HEK293T (cell line): Measurements from ENCODE around the gene RBBP4.
"Not testable (repeated sequence)": the region's sequence is repeated elsewhere in the genome, so short reads cannot be mapped to it uniquely, and the experiment has no call there.

Experiments used
- CTCF ChIA-PET: fragments of 350-600 bp; formaldehyde crosslinking; extraction: SDS; loops from one replicate; lab custom pipeline; 2021; ENCODE audit warnings: antibody characterized with exemption, inconsistent platforms; lab: Yijun Ruan, JAX
- POLR2A ChIA-PET: fragments of 350-600 bp; formaldehyde crosslinking; extraction: SDS; loops from one replicate; lab custom pipeline; 2020; ENCODE audit warnings: antibody characterized with exemption, inconsistent platforms; lab: Yijun Ruan, JAX
- DNase-seq: peaks from one replicate; pipeline ENCODE4 v3.0.0; 2012; ENCODE audit warnings: mixed read lengths; ENCODE audit errors: extremely low spot score
- ARNT ChIP-seq: fragments of 450-650 bp; IDR thresholded peaks from 2 replicates; pipeline ENCODE4 v1.6.1; 2017; ENCODE audit warnings: mild to moderate bottlenecking
- BHLHE40 ChIP-seq: fragments of 450-650 bp; IDR thresholded peaks from 2 replicates; pipeline ENCODE4 v1.6.1; 2016; ENCODE audit warnings: mild to moderate bottlenecking, moderate library complexity, borderline replicate concordance
- CTBP1 ChIP-seq: fragments of 450-650 bp; IDR thresholded peaks from 2 replicates; pipeline ENCODE4 v1.6.1; 2016; ENCODE audit warnings: borderline replicate concordance
- ELF4 ChIP-seq: fragments of 450-650 bp; IDR thresholded peaks from 2 replicates; pipeline ENCODE4 v1.6.1; 2017; ENCODE audit warnings: antibody characterized with exemption
- FOXA1 ChIP-seq: fragments of 450-650 bp; IDR thresholded peaks from 2 replicates; pipeline ENCODE4 v1.6.1; 2016; ENCODE audit warnings: mild to moderate bottlenecking
- FOXK2 ChIP-seq: fragments of 450-650 bp; IDR thresholded peaks from 2 replicates; pipeline ENCODE4 v1.6.1; 2016; ENCODE audit warnings: mild to moderate bottlenecking
- FOXM1 ChIP-seq: fragments of 450-650 bp; IDR thresholded peaks from 2 replicates; pipeline ENCODE4 v1.6.1; 2017; ENCODE audit warnings: mild to moderate bottlenecking, borderline replicate concordance
- HDGF ChIP-seq: fragments of 450-650 bp; IDR thresholded peaks from 2 replicates; pipeline ENCODE4 v1.6.1; 2017; ENCODE audit warnings: antibody characterized with exemption, borderline replicate concordance
- L3MBTL2 ChIP-seq: fragments of 450-650 bp; conservative IDR thresholded peaks from 2 replicates; pipeline ENCODE4 v1.6.1; 2016; ENCODE audit warnings: mild to moderate bottlenecking
- LEF1 ChIP-seq: fragments of 450-650 bp; IDR thresholded peaks from 2 replicates; pipeline ENCODE4 v1.6.1; 2017; ENCODE audit warnings: mild to moderate bottlenecking, borderline replicate concordance
- NFRKB ChIP-seq: fragments of 450-650 bp; IDR thresholded peaks from 2 replicates; pipeline ENCODE4 v1.6.1; 2016; ENCODE audit warnings: mild to moderate bottlenecking, moderate library complexity
- SP1 ChIP-seq: fragments of 450-650 bp; IDR thresholded peaks from 2 replicates; pipeline ENCODE4 v1.6.1; 2017
- SUZ12 ChIP-seq: fragments of 450-650 bp; IDR thresholded peaks from 2 replicates; pipeline ENCODE4 v1.6.1; 2016; ENCODE audit warnings: mild to moderate bottlenecking
- TARDBP ChIP-seq: fragments of 450-650 bp; IDR thresholded peaks from 2 replicates; pipeline ENCODE4 v1.6.1; 2016
- ZNF384 ChIP-seq: fragments of 450-650 bp; IDR thresholded peaks from 2 replicates; pipeline ENCODE4 v1.6.1; 2016
- TF ChIP-seq, protein P1 (sequence below): fragments of 450-650 bp; IDR thresholded peaks from 2 replicates; pipeline ENCODE4 v1.6.1; 2016

The RBBP4 gene

DNA sequence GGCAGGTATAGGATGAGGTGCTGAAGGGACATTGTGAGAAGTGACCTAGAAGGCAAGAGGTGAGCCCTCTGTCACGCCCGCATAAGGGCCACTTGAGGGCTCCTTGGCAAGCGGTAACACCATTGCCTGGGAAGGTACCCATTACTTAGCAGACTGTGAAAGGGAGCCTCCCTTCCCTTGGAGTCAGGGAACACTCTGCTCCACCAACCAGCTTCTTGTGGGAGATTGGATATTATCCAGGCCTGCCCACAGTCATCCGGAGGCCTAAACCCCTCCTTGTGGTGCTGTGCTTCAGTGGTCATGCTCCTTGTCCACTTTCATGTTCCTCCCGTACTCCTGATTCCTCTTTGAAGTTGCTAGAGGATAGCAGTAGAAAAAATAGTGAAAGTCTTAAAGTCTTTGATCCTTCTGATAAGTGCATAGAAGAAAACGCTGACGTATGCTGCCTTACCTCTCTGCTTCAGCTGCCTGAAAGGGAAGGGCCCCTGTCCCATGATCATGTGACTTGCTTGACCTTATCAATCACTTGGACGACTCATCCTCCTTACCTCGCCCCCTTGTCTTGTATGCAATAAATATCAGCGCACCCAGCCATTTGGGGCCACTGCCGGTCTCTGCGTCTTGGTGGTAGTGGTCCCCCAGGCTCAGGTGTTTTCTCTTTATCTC, 16.0 kb downstream of the RBBP4 start:
- ChIA-PET POLR2A (no interaction called here), CTCF (no interaction called here)
- no peak for DNase-seq
- TF ChIP-seq ELF4: no peak
- TF ChIP-seq ZNF384: no peak
- no peak for TF ChIP-seq SP1
- no peak for TF ChIP-seq SUZ12
- no peak for TF ChIP-seq HDGF
- TF ChIP-seq, protein P1, sequence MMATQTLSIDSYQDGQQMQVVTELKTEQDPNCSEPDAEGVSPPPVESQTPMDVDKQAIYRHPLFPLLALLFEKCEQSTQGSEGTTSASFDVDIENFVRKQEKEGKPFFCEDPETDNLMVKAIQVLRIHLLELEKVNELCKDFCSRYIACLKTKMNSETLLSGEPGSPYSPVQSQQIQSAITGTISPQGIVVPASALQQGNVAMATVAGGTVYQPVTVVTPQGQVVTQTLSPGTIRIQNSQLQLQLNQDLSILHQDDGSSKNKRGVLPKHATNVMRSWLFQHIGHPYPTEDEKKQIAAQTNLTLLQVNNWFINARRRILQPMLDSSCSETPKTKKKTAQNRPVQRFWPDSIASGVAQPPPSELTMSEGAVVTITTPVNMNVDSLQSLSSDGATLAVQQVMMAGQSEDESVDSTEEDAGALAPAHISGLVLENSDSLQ: no peak
- no peak for TF ChIP-seq ARNT

DNA sequence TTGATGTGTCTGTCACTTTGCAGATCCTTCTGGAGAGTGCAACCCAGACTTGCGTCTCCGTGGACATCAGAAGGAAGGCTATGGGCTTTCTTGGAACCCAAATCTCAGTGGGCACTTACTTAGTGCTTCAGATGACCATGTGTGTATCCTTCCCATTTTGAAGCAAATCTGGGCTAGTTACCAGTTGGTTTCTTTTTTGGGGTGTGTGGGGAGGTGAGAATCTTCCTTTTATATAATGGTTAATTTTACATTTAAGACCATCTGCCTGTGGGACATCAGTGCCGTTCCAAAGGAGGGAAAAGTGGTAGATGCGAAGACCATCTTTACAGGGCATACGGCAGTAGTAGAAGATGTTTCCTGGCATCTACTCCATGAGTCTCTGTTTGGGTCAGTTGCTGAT, 17.7 kb downstream of the RBBP4 start:
- DNase-seq, CTCF ChIA-PET, POLR2A ChIA-PET: not testable (repeated sequence)

DNA sequence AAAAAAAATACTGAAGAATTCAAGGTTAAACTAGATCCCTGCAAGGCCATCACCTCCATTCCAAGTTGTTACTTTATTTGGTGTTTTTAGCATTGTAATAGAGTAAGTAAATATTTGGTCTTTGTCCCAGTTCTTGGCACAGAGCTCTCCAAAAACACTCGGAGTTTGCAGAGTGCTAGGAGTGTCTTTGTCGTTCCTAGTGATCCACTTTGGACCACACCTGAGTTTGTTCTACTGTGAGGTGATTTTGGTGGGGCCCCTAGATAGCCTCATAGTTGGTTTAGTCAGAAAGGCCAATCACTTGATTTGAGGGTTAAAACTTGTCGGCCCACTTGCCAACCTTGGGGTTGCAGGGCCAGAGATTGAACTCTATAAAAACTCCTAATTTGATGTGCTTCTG, 25.9 kb downstream of the RBBP4 start:
- no peak for DNase-seq
- ChIA-PET CTCF (interaction anchor here (0.6 kb wide), 1 partner anchor 24 kb away, joined by 3 read pairs; no protein-coding TSS in a partner anchor), POLR2A (no interaction called here)
- TF ChIP-seq, protein P1: no peak
- TF ChIP-seq FOXA1 (no peak), LEF1 (no peak), ARNT (no peak), SP1 (no peak), L3MBTL2 (no peak), CTBP1 (no peak), ZNF384 (no peak), BHLHE40 (no peak), FOXM1 (no peak), ELF4 (no peak), HDGF (no peak), TARDBP (no peak), FOXK2 (no peak), NFRKB (no peak), SUZ12 (no peak)

DNA sequence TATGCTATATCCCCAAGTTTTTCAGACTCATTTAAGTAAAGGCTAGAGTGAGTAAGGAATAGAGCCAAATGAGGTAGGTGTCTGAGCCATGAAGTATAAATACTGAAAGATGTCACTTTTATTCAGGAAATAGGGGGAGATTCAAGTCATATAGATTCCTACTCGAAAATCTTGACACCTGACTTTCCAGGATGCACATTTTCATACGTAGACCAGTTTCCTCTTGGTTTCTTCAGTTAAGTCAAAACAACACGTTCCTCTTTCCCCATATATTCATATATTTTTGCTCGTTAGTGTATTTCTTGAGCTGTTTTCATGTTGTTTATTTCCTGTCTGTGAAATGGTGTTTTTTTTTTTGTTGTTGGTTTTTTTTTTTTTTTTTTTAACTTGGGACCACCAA, 29.0 kb downstream of the RBBP4 start:
- CTCF ChIA-PET, POLR2A ChIA-PET, DNase-seq: not testable (repeated sequence)

DNA sequence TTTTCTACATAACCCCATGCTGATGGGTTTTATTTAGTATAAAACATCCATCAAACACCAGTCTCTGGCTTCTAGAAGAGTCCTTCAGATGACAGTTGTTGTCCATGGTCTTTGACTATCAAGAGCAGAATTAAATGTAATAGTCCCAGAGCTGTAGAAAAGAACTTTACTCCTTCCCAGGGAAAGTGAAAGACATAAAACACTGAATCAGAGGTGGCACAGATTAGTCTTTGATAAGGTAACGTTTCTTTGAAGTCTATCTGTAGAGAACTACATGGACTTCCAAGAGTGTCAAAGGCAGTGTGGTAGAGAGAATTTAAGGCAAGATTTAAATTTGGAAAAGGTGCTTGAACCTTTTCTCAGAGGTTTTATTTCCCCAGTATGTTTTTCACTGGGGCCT, 29.6 kb downstream of the RBBP4 start:
- CTCF ChIA-PET: no interaction called here
- DNase-seq: no peak
- POLR2A ChIA-PET: no interaction called here
- TF ChIP-seq FOXA1 (no peak), NFRKB (no peak), SUZ12 (no peak), ARNT (no peak), L3MBTL2 (no peak), BHLHE40 (no peak), FOXM1 (no peak), CTBP1 (no peak)

DNA sequence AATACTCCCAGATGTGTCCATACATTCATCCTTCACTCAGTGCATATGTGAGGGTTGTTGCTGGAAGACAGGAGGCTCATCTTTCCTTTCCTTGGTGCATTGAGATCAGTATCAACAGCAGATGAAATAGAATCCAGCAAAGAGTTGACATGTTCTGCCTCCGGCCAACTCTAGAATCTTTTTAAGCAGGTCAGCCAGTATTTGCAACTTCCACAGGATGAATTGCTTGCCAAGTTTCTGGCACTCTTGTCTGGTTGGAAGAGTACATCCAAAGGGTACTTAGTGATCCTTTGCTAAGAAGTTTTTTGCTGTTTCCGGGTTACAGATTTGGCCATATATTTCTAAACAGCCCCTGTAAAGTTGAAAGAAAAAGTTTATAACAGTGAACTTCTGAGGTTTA, 30.5 kb downstream of the RBBP4 start:
- ChIA-PET CTCF (no interaction called here), POLR2A (no interaction called here)
- no peak for DNase-seq
- TF ChIP-seq LEF1 (no peak), ELF4 (no peak), TARDBP (no peak), BHLHE40 (no peak), FOXA1 (no peak), ZNF384 (no peak), HDGF (no peak), FOXM1 (no peak), FOXK2 (no peak), L3MBTL2 (no peak), SP1 (no peak), CTBP1 (no peak), NFRKB (no peak), ARNT (no peak), SUZ12 (no peak)
- TF ChIP-seq, protein P1: no peak

DNA sequence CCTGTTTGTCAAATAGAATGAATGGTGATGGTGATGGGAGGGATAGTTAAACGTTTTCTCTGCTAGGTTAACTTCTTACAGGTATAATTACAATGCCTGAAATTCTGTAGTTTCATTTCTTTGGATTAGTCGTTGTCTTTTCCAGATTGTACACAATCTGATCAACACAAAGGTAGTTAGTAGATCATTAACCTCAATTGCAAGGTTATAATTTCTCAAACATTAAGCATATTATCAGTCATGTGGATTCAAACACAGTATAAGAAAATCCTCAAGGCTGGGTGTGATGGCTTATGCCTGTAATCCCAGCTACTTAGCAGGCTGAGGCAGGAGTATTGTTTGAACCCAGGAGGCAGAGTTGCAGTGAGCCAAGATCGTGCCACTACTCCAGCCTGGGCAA, 31.0 kb downstream of the RBBP4 start:
- no peak for DNase-seq
- ChIA-PET POLR2A (no interaction called here), CTCF (no interaction called here)
- TF ChIP-seq CTBP1 (no peak), LEF1 (no peak), ARNT (no peak), BHLHE40 (no peak), TARDBP (no peak), L3MBTL2 (no peak)
